AG09319 (cell line): ENCODE measurements around the gene HNRNPA1.

Experiments used
- DNase-seq: peaks from one replicate; pipeline ENCODE4 v3.0.0-alpha.2; 2010; ENCODE audit warnings: low read depth; ENCODE audit errors: extremely low read depth
- CTCF ChIP-seq: IDR thresholded peaks from 2 replicates; pipeline ENCODE4 v1.5.1; 2011; ENCODE audit warnings: low read depth, mild to moderate bottlenecking, inconsistent platforms, low read length, moderate library complexity

Gene HNRNPA1

GRCh38 chr12:54285150-54286041 lies 4.9 kb downstream of the HNRNPA1 start:
- no peak for DNase-seq
- TF ChIP-seq CTCF = peak; percentile 32

- no peak for TF ChIP-seq CTCF
- DNase-seq = no peak
Observed at GRCh38 chr12:54286042-54287030, 5.8 kb downstream of the HNRNPA1 start.

GRCh38 chr12:54287261-54288157 lies 7.0 kb downstream of the HNRNPA1 start:
- no peak for TF ChIP-seq CTCF
- DNase-seq = no peak

- TF ChIP-seq CTCF = no peak
Observed at GRCh38 chr12:54292083-54292930, 11.8 kb downstream of the HNRNPA1 start.

GRCh38 chr12:54292931-54293241 lies 12.4 kb downstream of the HNRNPA1 start:
- no peak for TF ChIP-seq CTCF
- no peak for DNase-seq

More at GRCh38 chr12:54292083-54292930, 11.8 kb downstream of the HNRNPA1 start:
- no peak for DNase-seq

- no peak for DNase-seq
- peak; percentile 92 for TF ChIP-seq CTCF
Observed at GRCh38 chr12:54294152-54294952, 13.8 kb downstream of the HNRNPA1 start.
